Anterior cingulate cortex (tissue), 58 donors: ENCODE data around the gene PIP5K1A.
"Not testable (repeated sequence)": the region's sequence is repeated elsewhere in the genome, so short reads cannot be mapped to it uniquely, and the experiment has no call there.

ENCODE experiments used
- DNase-seq, 58 donors: peaks; one replicate each; lab custom pipeline; 2025; lab: John Stamatoyannopoulos, UW

The PIP5K1A gene

DNA sequence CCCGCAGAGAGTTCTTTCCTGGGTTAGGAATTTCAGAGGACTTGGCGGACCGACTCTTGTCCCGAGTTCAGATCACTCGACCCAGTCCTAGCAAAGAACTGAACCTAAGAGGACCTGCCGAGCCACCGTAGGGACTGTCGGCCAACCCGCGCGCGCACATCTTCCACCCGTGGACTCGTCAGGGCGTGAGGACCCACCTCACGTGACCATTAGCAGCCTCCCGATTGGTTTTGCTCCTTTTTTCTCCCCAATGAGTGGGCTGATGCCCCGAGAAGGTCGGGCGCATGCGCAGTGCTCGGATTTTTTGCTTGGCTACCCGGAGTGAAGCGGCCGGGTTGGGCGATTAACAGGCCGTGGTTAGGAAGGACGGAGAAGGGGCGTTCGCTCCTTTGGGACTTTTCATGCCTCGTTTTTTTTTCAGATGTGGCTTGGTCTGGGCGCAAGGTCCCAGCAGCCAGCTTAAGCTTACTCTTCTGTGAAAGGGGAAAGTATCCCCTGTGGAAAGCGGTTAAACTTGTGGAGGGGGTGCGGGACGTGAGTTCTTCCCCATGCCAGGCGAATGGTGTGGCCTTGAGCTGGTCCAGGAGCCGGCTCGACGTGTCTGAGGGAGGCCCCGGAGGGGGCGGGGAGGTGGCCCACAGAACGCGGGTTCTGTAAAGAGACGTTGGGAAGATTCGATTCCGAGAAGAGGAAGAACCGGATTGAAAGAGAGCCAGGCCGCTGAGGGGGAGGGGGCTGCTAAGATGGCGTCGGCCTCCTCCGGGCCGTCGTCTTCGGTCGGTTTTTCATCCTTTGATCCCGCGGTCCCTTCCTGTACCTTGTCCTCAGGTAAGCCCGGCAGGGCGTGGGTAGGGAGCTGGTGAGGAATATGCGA lies at the start of gene PIP5K1A:
Gene PIP5K1A, plus strand, starts transcription at position 299 of the 874 bp plus-strand sequence. Its CDS starts 445 bp downstream, at position 744.
- DNase-seq = peak; percentile 83 to 100 (median 98)

GRCh38 chr1:151156515-151156819 lies 41.9 kb upstream of the PIP5K1A start, which contains the start of gene TNFAIP8L2:
TNFAIP8L2 (plus strand) TSS chr1:151156649; CDS start chr1:151158698, 2,049 bp downstream.
- peak in 5 of 58 donors; percentile 11 to 18 (median 16) for DNase-seq

DNA sequence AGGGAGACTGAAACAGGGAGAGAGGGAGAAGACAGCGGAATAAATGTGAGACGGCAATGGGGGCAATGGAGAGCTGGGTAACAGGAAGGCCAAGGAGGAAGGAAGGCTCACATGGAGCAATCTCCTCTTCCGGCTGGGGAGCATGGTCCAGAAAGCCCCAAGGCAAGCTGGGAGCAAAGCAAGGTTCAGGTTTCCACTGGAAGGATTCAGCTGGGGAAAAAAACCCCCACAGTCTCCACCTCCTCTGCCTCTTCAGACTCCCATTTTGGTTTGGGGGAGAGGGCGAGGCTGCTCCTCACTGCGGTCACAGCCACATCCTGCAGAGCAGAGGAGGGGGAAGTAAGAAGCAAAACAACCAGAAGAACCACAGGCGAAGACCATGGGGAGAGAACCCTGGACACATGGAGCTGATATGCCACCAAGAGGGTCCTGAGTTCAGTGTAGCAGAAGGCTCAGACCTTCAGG lies 41.3 kb upstream of the PIP5K1A start:
- DNase-seq = peak in 5 of 58 donors; percentile 4 to 15 (median 9)

- no peak for DNase-seq
Observed at GRCh38 chr1:151158326-151158725, 40.0 kb upstream of the PIP5K1A start.

- DNase-seq = peak in 1 of 58 donors; percentile 9
Observed at GRCh38 chr1:151158751-151159251, 39.6 kb upstream of the PIP5K1A start.

- no peak for DNase-seq
Observed at GRCh38 chr1:151159373-151159772, 39.0 kb upstream of the PIP5K1A start.

DNA sequence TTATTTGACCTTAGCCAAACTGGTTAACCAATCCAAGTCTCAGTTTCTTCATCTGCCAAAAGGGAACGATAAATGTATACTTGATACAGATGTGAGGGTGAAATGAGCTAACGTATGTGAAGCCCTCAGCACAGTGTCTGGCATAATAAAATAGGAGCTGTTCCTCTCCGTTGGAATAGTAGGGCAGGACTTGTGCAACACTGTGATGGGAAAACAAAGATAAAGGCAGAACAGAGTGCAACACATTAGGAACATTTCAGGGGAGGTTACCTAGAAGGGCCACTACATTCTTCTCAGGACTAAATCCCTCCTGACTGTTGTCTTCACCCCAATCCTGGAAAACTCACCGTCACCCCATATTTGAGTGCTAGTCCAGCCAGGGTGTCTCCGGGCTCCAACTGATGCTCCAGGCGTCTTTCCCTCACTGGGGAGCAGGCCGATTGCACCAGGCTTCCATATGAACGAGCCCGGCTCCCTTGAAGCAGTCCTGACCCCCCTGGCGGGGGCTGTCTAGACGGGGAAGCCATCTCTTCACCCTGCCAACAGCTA lies 33.5 kb upstream of the PIP5K1A start:
- DNase-seq = peak in 7 of 58 donors; percentile 40 to 75 (median 43)

GRCh38 chr1:151165281-151165737 lies 33.0 kb upstream of the PIP5K1A start:
- DNase-seq = peak in 43 of 58 donors; percentile 30 to 81 (median 61)

DNA sequence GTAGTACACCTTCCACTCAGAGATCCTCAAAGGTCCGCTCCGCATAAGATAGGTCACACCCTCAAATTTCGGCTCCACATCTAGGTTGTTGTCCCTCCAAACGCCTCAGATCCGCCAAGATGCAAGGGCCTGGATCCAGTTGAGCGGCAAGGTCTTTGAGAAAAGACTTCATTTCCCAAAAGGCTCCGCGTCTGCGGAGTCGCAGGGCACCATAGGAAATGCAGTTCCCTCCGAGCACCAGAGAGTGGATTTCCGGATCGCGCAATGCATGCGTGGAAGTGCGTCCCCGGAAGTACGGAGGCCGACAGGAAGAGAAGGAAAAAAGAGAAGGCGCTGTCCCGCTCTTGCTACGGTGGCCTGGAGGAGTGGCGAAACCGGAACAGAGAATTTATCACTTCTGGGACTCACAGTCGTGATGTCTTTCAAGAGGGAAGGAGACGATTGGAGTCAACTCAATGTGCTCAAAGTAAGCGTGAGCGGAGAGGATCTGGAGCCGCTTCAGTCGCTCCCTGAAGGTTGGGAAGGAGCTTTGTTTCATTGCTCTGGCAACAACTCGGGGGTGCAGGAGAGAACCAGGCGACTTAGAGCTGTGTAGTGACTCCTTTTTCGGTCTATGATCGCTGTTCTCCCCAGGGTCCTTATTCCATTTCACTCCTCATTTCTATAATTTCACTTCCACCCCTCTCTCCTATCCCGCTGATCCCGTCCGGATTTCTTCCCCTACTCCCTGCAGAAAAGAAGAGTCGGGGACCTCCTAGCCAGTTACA lies 32.4 kb upstream of the PIP5K1A start, which contains the start of the genes LYSMD1 and SCNM1:
Gene LYSMD1, minus strand, starts transcription at position 165 of the 767 bp plus-strand sequence. CDS start 644 bp downstream, outside the sequence.
Gene SCNM1, plus strand, starts transcription at position 407 of the 767 bp plus-strand sequence. Its CDS starts 9 bp downstream, at position 416.
- DNase-seq = peak; percentile 88 to 99 (median 96)

- DNase-seq = peak in 1 of 58 donors; percentile 15
Observed at GRCh38 chr1:151166505-151166956, 31.8 kb upstream of the PIP5K1A start.

- no peak for DNase-seq
Observed at GRCh38 chr1:151167116-151167515, 31.2 kb upstream of the PIP5K1A start.

GRCh38 chr1:151171190-151171589 lies 27.2 kb upstream of the PIP5K1A start:
- no peak for DNase-seq

GRCh38 chr1:151175041-151175741 lies 23.2 kb upstream of the PIP5K1A start:
- DNase-seq = peak in 51 of 58 donors; percentile 9 to 85 (median 62)

GRCh38 chr1:151175863-151176262 lies 22.5 kb upstream of the PIP5K1A start, which contains the start of gene TMOD4:
TMOD4 (minus strand) TSS chr1:151175981; CDS start chr1:151174875, 1,106 bp downstream.
- no peak for DNase-seq

DNA sequence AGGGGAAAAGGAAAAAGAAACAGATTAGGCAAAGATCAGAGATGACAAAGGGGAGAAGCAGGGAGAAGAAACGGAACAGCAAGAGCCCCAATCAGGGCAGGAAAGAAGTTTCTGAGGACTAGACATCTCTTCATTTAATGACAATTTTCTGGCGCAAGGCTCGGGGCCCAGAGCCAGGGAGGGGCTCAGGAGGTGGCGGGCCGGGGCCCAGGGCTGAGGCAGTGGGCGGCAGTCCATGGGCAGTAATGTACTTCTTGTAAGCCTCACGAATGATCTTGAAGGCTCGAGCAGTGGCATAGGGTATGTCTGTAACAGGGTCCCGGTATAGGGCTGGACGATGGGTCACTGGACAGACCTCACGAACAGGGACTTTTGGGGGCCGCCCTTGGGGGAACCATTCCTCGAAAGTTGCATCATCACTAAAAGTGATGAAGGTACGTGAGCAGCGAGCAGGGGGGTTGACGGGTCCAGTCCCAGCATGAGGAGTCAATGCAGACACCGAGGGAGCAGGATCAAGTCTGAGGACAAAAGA lies 21.8 kb upstream of the PIP5K1A start:
- no peak for DNase-seq

GRCh38 chr1:151184211-151184610 lies 14.1 kb upstream of the PIP5K1A start:
- no peak for DNase-seq

DNA sequence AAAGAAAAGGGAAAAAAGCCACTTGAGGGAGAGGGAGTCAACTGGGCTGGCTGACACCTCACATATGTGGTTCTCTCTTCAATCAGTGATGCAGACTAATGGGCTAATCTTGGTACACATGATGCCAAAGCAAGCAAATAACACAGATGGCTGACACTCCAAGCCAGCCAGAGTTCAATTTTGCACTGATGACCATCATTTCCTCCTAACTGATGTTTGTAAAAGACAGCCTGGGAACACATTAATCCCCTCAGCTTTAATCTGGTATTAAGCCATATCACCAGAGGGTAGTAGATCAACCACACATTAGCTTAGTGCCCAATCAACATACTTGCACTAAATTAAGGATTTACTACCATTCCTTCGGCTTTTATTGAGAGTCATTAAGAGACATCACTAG lies 11.1 kb upstream of the PIP5K1A start:
- no peak for DNase-seq

GRCh38 chr1:151188667-151189066 lies 9.7 kb upstream of the PIP5K1A start:
- not testable (repeated sequence) for DNase-seq
